GM18907 (cell line): ENCODE data around the gene ENOX1.
"Not testable (repeated sequence)": the region's sequence is repeated elsewhere in the genome, so short reads cannot be mapped to it uniquely, and the experiment has no call there.

ENCODE experiments used
- ATAC-seq: cut with Tn5 transposase; IDR thresholded peaks from one replicate; pipeline ENCODE4 v1.9.1; 2021; ENCODE audit warnings: mild to moderate bottlenecking, moderate library complexity; ENCODE audit not compliant: unreplicated experiment

Gene ENOX1

GRCh38 chr13:43441899-43442499, 344.8 kb downstream of the ENOX1 start:
- ATAC-seq = no peak

DNA sequence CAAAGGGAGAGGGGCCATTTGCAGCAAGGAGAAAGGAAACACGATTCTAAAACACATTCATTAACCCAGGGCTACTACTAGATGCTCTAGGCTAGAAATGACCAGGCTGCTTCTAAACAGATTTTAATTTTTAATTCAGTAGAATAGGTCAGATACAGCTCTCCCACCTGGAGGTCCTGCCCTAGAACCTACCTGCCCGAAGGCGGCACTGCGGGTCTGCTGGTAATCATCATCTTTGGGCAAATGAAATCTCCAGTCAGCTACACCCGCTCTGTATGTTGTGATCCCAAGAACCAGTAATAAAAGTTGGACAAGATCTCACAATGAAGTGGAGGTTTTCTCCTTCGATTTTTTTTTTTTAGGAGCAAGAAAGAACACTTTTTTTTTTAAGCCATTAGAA, 345.3 kb downstream of the ENOX1 start:
- ATAC-seq = no peak

- ATAC-seq = no peak
Observed at GRCh38 chr13:43434191-43434590, 352.6 kb downstream of the ENOX1 start.

DNA sequence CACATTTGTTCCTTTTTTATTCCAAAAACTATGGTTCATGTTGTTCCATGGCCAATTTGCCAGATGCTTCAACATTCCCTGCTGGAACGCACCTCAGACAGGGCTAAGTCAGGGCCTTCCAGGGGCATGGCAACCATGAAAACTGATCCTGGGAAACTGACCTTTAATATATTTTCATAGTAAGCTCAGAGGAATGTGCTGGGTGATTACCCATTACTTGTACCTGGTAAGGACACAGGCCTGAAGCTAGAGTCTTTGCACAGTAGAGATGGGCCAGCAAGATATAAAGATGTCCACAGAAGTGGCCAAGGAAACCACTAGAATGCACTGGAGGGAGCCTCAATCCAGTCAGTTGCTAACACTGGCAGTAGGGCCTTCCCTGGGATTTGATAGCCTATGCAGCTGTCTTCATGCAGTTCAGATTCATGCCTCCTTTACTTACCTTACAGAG, 353.1 kb downstream of the ENOX1 start:
- no peak for ATAC-seq

- no peak for ATAC-seq
Observed at GRCh38 chr13:43432958-43433357, 353.8 kb downstream of the ENOX1 start.

DNA sequence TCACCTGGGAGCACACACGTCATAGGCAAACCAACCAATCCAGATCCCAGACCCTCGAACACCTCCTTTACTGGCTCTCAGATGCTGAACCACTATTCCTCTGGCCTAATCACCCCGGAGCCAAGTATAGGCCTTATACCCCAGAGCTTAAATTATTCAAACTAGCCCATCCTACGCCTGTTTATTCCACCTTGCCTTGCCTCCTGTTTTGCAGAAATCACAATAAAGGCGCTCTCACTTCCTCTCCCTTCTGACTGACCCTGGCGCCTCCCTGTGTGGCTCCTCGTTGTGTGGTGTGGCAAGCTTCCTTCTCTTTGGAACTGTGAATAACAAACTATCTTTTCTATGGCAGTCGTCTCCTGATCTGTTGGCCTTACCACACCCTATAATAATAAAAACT, 354.9 kb downstream of the ENOX1 start:
- no peak for ATAC-seq

DNA sequence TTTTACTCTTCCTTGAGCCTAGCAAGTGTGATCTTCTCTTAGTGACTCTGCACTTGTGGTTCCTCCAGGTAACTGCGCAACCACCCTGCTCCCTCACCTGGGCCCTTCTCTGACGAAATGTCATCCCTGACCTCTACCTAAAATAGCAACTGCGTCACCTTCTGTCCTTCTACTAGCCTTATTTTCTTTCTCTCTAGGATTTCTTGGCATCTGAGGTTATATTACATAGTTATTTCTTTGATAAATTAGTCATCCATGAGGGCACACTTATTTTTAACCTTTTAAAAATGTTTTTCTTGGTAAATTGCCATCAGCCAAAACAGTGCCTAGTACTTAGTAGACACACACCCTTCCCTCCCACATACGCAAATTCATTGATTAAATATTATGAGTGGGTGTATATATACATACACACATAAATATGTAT, 355.5 kb downstream of the ENOX1 start:
- no peak for ATAC-seq

GRCh38 chr13:43428545-43429296, 358.1 kb downstream of the ENOX1 start:
- no peak for ATAC-seq

DNA sequence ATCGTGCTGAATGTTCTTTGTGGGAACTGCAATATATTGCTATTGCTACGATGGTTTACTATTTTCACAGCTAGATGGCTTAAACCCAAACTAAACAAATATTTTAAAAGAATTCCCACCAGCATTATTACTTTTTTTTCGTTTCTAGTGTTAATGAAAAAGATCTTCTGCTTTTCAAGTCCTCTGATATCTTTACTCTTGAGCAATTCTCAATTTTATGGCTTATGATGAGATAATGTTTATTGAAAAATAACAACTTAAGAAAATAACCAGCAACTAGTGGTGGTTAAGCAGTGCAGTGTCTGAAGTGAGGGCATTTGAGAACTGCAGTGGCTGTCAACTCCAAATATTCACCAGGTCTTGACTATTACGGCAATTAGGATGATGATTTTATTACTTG, 360.4 kb downstream of the ENOX1 start:
- no peak for ATAC-seq

GRCh38 chr13:43425234-43425633, 361.5 kb downstream of the ENOX1 start:
- ATAC-seq = no peak

DNA sequence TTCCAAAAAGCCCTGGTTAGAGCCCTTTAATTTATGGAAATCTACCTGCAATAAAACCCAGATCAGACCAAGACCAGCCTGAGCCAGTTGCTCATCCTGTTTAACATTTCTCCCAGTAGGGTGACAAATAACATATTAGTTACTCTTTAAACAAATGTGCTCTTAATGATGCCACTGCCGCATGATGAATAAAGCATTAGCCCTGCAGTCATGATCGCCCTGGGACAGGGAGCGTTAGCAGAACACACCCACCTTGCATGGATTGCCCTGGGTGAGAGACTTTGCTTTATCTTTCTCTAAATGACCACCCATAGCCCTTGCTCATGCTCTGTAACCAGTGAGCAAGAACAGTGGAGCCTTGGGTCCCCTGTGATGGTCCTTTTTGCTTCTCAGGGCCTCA, 362.4 kb downstream of the ENOX1 start:
- no peak for ATAC-seq

DNA sequence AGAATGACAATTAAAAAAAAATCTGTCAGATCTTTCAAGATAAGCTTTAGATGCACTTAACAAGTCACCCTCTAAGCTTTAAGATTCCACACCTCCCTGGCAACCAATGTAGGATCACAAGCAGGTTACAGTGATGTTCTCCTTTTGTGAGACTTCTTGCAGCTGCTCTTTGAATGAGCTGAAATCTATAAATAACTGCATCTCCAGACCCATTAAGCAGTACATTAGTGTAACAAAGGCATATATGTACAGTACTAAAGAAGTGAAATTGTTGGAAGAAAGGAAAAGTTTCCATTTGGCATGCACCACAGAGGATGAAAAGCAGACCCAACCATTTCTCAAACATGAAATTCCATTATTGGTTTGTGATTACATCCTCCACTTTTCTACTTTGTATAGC, 364.7 kb downstream of the ENOX1 start:
- ATAC-seq = no peak

DNA sequence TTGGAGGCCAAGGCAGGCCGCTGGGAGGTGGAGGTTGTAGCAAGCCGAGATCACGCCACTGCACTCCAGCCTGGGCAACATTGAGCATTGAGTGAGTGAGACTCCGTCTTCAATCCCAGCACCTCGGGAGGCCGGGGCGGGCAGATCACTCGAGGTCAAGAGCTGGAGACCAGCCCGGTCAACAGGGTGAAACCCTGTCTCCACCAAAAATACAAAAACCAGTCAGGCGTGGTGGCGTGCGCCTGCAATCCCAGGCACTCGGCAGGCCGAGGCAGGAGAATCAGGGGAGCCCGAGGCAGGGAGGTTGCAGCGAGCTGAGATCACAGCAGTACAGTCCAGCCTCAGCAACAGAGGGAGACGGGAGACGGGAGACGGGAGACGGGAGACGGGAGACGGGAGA, 369.9 kb downstream of the ENOX1 start:
- not testable (repeated sequence) for ATAC-seq

DNA sequence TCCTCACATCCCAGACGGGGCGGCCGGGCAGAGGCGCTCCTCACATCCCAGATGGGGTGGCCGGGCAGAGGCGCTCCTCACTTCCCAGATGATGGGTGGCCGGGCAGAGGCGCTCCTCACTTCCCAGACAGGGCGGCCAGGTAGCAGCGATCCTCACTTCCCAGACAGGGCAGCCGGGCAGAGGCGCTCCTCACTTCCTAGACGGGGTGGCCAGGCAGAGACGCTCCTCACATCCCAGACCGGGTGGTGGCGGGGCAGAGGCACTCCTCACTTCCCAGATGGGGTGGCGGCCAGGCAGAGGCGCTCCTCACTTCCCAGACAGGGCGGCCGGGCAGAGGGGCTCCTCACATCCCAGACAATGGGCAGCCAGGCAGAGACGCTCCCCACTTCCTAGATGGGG, 370.4 kb downstream of the ENOX1 start:
- not testable (repeated sequence) for ATAC-seq

- ATAC-seq = not testable (repeated sequence)
Observed at GRCh38 chr13:43415903-43416391, 370.8 kb downstream of the ENOX1 start.

GRCh38 chr13:43414111-43414510, 372.7 kb downstream of the ENOX1 start:
- ATAC-seq = no peak

DNA sequence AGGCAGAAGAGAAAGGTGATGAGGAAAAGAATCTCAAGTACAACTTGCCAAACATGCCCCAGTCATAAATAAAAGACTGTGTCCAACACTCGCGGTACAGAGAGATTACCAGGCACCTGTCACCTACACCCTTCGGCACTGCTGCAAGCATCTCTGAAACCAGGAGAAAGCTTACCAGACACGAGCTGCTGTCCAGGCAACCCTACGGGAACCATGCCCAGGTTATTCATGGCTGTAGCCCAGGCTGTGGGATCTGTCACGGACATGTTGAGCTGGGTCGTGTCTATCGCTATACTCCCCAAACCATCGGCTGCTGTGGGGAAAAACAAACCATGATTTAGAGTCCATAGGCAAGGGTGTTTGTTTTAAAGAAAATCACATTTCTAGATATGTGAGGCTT, 375.0 kb downstream of the ENOX1 start:
- no peak for ATAC-seq

- no peak for ATAC-seq
Observed at GRCh38 chr13:43411211-43411610, 375.6 kb downstream of the ENOX1 start.

- no peak for ATAC-seq
Observed at GRCh38 chr13:43408274-43408673, 378.5 kb downstream of the ENOX1 start.

DNA sequence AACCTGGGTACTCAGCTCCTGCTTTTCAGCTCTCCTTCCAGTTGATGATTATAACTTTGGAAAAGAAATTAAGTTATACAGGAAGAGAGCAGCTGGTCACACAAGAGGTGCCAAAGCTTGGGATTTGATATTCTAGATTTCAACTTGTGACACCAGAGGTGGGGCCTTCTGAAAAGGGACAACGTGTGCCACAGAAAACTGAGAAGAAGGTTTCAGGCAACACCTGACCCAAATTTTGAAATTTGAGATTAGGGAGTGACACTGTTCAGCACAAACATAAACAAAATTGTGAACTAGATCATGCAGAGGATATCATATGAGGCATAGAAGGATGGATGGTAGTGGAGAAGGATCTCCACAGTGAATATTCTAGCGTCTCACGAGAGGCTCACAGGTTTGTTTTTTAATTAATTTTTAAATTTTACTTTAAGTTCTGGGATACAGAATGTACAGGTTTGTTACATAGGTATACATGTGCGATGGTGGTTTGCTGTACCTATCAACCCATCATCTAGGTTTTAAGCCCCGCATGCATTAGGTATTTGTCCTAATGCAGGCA, 379.7 kb downstream of the ENOX1 start:
- no peak for ATAC-seq

- ATAC-seq = no peak
Observed at GRCh38 chr13:43405457-43405856, 381.3 kb downstream of the ENOX1 start.

GRCh38 chr13:43402380-43402779, 384.4 kb downstream of the ENOX1 start:
- no peak for ATAC-seq
